Neural cell (in vitro differentiated cells): ENCODE measurements around the gene KLHDC8B.

Experiments
- EP300 ChIP-seq: fragments of 450-650 bp; conservative IDR thresholded peaks from 2 replicates; pipeline ENCODE4 v1.6.1; 2014; ENCODE audit warnings: antibody characterized with exemption, mild to moderate bottlenecking, moderate library complexity; ENCODE audit not compliant: poor library complexity, severe bottlenecking
- EZH2 ChIP-seq: fragments of 200-600, 300-800 bp; shearing (Covaris generic), sonication (generic); IDR thresholded peaks from 2 replicates; pipeline ENCODE4 v1.6.1; 2014; ENCODE audit warnings: antibody characterized with exemption, low read length, borderline replicate concordance, mild to moderate bottlenecking; ENCODE audit not compliant: insufficient read depth, poor library complexity, severe bottlenecking
- MXI1 ChIP-seq: fragments of 450-650 bp; conservative IDR thresholded peaks from 2 replicates; pipeline ENCODE4 v1.6.1; 2014; ENCODE audit warnings: antibody characterized with exemption, mild to moderate bottlenecking; ENCODE audit not compliant: poor library complexity, severe bottlenecking
- POLR2AphosphoS5 ChIP-seq: IDR thresholded peaks from 2 replicates; pipeline ENCODE4 v1.6.1; 2012
- RAD21 ChIP-seq: fragments of 450-650 bp; conservative IDR thresholded peaks from 2 replicates; pipeline ENCODE4 v1.6.1; 2014; ENCODE audit warnings: antibody characterized with exemption, mild to moderate bottlenecking, moderate library complexity
- SMC3 ChIP-seq: fragments of 450-650 bp; conservative IDR thresholded peaks from 2 replicates; pipeline ENCODE4 v1.6.1; 2014; ENCODE audit warnings: antibody characterized with exemption, mild to moderate bottlenecking, moderate library complexity; ENCODE audit not compliant: poor library complexity
- TAF1 ChIP-seq: IDR thresholded peaks from 2 replicates; pipeline ENCODE4 v1.6.1; 2012; ENCODE audit warnings: low read depth
- TF ChIP-seq, protein P1 (sequence below): fragments of 450-650 bp; IDR thresholded peaks from 2 replicates; pipeline ENCODE4 v1.5.1; 2014; ENCODE audit warnings: antibody characterized with exemption, mild to moderate bottlenecking, moderate library complexity; ENCODE audit not compliant: poor library complexity, severe bottlenecking

DNA sequence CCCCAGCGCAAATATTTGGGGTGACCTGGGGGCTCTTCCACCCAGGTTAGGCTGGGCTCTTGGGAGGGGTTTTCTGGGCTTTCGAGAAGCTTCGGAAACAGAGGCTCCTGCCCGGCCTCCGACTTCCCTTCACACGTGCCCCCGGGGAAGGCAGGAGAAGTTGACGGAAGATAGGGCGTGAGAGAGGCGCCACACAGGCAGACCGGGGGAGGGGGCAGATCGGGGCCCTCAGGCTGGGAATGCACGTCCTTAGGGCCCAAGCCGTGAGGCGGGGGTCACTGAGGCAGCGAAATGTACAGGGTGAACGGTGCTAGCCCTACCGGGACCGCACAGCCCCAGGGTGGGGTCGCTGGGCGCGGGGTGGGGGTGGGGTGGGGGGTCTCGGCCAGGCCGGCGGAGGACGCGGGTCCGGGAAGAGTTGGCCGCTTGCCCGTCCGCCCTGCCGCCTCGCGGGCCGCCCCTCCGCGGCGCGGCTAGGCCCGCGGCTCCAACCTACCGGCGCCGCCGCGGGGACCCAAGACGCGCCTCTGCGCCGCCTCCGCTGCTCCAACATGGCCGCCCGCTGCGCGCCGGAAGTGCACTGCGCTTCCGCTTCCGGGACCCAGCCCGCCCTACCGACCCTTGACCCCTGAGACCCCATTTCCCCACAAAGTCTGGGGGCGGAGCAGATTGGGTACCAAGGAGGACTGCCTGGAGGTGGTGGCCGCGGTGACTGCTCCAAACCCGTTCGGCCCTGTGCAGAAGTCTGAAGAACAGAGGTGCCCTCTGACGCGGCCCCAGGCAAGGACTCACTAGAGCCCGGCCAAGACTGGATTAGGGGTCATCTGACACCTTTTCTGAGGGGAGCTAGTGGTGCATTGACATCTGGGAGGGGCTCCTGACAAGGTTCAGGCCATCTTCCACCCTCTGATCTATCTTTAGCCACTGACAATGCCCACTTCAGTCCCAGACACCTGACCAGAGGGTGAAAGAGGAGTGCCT lies 5.3 kb upstream of the KLHDC8B start, which contains the start of gene CCDC71:
- TF ChIP-seq, protein P1, sequence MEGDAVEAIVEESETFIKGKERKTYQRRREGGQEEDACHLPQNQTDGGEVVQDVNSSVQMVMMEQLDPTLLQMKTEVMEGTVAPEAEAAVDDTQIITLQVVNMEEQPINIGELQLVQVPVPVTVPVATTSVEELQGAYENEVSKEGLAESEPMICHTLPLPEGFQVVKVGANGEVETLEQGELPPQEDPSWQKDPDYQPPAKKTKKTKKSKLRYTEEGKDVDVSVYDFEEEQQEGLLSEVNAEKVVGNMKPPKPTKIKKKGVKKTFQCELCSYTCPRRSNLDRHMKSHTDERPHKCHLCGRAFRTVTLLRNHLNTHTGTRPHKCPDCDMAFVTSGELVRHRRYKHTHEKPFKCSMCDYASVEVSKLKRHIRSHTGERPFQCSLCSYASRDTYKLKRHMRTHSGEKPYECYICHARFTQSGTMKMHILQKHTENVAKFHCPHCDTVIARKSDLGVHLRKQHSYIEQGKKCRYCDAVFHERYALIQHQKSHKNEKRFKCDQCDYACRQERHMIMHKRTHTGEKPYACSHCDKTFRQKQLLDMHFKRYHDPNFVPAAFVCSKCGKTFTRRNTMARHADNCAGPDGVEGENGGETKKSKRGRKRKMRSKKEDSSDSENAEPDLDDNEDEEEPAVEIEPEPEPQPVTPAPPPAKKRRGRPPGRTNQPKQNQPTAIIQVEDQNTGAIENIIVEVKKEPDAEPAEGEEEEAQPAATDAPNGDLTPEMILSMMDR: no peak
- TF ChIP-seq POLR2AphosphoS5 (peak; percentile 80), TAF1 (no peak), EP300 (peak; percentile 25), MXI1 (peak; percentile 70), RAD21 (no peak), EZH2 (no peak), SMC3 (no peak)
